NCI-H774 (cell line): ENCODE measurements around the gene EXOC1L.

Source experiments
- DNase-seq: peaks from one replicate; lab custom pipeline; 2025; lab: John Stamatoyannopoulos, UW

Gene EXOC1L

GRCh38 chr4:55884093-55884850, 64.7 kb downstream of the EXOC1L start:
- DNase-seq, result no peak

GRCh38 chr4:55884851-55885219, 65.2 kb downstream of the EXOC1L start:
- no peak for DNase-seq
